Activated CD8-positive, alpha-beta memory T cell treated with anti-CD3 and anti-CD28 coated beads, Interleukin-2, amount 50 U/mL, for 24 hours (primary cell): ENCODE results near the gene NEDD4L.

Experiments
- DNase-seq: peaks from one replicate; pipeline ENCODE4 v3.0.0-alpha.2; 2020; ENCODE audit errors: extremely low read depth

The NEDD4L gene

DNA sequence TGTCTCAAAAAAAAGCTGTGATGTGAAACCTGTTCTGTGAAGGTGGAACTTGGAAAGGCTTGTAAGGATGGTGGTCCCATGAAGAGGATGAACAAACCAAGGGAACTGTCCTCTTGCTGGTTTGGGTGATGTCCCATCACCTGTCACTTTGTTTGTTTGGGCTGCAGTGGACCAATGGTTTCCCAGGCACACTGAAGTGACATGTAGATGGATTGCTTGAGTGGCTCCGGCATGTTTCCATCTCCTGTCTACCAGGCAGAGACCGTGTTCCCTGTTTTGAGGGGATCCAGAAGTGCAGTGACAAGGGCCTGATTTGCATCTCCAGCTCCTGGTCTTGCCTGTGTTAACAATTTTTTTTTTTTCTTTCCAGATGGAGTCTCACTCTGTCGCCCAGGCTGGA is 8.9 kb downstream of the NEDD4L start:
- no peak for DNase-seq

- no peak for DNase-seq
Observed at GRCh38 chr18:58054041-58054781, 10.2 kb downstream of the NEDD4L start.

DNA sequence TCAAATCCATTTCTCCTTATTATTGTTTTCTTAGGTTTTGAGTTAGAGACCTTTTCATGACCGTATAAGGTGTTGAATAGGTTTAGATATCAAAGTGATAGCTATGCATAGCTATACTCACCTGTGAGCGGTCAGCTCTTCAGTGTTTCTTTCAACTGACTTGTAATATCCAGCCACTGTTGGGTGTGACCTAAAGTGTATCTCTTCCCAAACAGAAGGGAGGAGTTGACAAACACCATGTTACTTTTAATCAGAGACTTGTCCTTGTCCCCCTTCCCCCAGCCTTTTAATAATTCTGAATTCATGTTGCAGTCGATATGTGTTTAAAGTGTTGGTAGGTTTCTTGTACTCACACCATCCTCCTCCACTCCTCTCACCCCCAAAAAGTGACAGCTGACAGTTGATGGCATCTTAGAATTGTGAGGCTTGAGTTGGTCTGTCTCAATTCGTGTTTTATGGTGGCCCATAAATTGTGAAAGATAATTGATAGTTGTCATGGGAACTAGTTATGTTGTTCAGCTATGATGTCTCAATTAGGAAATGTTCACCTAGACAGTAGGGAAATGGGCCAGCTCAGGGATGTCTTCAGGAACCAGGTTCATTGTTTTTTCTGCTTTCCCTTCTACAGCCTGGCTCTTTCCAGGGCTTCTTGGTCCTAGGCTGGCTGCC is 12.0 kb downstream of the NEDD4L start:
- no peak for DNase-seq

GRCh38 chr18:58056852-58057251 is 12.8 kb downstream of the NEDD4L start:
- DNase-seq: no peak

- no peak for DNase-seq
Observed at GRCh38 chr18:58057291-58057965, 13.4 kb downstream of the NEDD4L start.

DNA sequence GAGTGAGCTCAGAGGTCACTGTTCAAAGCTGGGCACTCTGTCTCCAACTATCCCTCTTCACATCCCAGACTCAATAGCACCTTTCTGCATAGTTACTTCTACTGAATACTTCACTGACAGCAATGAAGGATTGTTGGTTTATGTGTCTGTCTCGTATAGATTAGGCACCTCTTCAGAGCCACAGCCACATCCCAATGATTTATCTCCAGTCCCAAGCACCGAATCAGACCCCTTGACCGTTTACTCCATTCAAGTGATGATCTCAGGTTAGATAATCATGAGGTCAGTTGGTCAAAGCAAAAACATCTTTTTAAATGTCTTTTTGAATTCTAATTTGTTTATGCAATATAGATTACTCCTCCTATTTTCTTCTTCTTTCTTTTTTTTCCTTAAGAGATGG is 14.7 kb downstream of the NEDD4L start:
- no peak for DNase-seq

GRCh38 chr18:58060254-58060653 is 16.2 kb downstream of the NEDD4L start:
- DNase-seq: no peak

DNA sequence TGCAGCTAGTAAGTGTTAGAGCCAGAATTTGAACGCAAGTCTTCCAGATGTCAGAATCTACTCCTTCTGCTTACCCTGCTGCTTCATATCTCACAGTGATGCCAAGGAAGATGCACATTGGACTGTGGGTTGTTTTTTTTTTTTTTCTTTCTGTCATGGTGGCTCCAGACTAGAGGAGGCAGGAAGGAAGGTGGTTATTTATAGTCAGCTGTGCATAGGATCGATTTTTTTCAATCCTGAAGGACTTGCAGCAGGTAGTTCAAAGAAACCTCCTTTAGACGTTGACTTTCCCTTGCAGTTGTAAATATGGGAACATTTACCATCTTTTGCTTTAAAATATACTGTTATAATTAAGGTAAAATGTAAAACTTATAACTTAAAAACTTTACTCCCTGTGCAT is 17.3 kb downstream of the NEDD4L start:
- DNase-seq: no peak

- no peak for DNase-seq
Observed at GRCh38 chr18:58064406-58064998, 20.5 kb downstream of the NEDD4L start.

DNA sequence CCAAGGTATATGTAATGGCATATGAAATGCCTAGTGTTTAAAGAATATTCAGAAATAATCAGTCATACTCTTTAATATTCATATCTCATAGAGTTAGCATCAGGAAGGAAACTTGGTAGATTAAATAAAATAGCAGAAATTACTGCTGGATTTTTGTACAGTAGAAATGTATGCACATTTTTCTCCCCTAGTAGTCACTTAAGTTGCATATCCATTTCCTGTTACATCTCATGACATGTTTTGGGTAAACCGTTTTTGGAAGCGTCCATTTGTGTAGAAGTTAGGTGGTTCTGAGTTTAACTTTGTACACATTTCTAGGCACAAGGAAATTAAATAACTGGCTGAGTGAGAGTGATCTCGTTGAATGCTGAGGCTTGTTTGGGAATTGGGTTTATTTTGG is 21.9 kb downstream of the NEDD4L start:
- no peak for DNase-seq

DNA sequence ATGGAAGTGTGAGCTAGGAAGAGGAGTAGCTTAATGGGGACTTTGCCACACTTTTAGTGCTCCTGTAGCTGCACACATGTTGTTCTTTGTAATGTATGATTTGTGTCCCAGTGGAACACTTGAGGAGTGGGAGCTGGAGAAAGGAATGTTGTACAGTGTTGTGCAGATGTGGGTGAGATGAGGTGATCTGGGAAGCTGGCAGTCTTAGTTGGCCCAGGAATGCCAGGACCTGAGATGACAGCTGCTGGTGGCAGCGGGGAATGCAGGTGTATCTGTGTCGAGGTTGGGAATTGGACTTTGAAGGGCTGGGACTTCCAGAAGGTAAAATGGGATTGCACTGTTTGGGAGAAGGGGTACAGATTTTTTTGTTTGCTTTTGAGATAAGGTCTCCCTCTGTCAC is 23.6 kb downstream of the NEDD4L start:
- no peak for DNase-seq

GRCh38 chr18:58069099-58069498 is 25.1 kb downstream of the NEDD4L start:
- DNase-seq: no peak

DNA sequence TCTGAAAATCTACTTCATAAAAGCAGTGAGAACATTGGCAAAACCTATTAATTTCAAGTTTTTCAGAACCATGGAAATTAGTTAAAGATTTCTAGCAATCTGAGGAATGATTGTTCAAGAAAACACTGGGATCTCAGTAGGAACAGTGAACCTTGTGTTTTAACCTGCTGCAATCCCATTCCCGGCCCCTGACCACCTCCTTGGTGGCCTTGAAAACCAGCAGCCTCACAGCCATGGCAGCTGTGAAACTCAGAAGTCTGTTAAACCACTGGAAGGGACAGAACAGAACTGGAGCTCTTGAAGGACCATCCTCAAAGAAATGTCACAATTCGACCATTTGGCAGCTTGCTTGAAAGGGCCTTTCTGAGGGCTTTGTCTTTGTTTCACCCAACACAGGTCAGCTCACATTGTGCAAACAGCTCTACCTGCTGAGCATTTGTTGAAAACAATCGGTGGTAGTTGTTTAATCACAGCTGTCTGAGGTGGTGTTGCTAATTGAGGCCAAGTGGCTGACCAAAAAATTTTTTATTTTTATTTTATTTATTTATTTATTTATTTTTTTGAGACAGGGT is 25.8 kb downstream of the NEDD4L start:
- DNase-seq: no peak

- DNase-seq: no peak
Observed at GRCh38 chr18:58076052-58076451, 32.0 kb downstream of the NEDD4L start.

GRCh38 chr18:58077329-58077728 is 33.3 kb downstream of the NEDD4L start:
- no peak for DNase-seq

DNA sequence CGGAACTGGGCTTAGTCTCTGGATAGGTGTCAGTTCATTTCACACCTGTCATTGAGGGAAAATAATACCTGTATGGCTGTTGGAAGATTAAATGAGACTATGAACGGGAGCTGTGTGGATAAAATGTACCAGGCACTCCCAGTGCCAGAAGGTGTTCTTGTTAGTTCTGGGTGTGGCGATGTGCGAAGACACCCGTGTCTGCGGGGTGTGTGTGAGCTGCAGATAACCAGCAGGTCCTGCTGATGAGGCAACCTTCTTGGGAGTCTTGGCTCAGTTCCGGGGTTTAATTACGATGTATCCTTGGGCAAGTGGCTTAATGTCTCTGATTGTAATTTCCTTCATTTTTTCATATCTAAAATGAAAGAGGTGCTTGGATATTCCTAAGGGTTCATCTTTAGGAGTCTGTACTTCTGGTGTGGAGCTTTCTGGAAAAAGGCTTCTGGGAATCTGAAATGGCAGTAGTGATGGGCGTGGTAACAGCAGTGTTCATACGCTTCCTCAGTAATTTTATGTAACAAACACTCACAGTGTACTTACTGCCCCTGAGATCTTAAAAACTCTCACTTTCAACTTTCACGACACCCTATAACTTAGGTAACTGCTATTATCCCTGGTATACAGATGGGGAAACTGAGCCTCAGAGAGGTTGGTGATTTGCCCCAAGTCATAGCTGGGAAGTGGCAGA is 35.0 kb downstream of the NEDD4L start:
- DNase-seq: no peak

GRCh38 chr18:58080451-58080850 is 36.4 kb downstream of the NEDD4L start:
- no peak for DNase-seq

DNA sequence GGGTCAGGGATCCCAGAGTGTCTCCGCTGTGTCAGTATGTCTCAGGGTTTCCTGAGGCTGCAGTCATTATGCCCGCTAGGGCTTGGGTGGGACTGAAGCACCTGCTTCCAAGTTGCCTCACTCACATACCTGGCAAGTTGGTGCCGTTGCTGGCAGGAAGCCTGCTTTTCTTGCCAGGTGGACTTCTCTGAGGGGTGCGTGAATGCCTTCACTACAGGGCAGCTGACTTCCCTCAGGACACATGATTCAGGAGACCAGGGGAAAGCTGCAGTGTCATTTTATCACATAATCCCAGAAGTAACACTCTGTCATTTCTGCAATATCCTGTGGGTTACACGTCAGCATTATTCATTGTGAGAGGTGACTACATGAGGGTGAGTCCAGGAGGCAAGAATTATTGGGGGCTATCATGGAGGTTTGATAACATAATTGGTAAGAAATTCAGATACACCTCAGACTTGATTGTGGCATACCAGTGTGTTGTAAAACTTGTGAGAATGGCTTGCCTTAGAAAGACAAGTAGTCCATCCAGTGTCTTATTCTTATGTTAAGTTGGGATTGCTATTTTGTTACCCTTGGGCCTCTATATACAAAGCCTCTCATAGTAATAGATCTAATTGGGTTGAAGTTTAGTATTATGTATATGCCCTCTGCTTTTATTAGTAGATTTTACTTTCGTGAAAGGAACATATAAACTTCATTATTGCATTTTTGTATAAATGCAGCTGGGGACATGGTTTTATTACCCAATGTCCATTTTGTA is 44.1 kb downstream of the NEDD4L start:
- DNase-seq: no peak

DNA sequence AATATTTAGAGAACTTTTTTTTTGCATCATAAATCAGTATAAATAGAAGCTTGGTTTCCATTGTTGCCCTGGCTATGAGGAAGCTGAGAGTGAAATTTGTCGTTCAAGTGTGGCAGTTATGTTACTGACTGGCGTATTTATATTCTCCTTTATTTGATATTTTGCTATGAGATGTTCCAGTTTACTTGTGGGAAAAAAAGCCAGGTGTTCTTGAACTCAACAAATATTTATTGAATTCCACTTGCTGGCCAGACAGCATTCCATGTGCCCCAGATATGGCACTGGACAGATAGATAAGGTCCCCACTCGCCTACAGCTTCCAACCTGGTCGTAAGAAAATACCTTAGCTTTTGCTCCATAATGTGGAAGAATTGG is 44.7 kb downstream of the NEDD4L start:
- DNase-seq: no peak

DNA sequence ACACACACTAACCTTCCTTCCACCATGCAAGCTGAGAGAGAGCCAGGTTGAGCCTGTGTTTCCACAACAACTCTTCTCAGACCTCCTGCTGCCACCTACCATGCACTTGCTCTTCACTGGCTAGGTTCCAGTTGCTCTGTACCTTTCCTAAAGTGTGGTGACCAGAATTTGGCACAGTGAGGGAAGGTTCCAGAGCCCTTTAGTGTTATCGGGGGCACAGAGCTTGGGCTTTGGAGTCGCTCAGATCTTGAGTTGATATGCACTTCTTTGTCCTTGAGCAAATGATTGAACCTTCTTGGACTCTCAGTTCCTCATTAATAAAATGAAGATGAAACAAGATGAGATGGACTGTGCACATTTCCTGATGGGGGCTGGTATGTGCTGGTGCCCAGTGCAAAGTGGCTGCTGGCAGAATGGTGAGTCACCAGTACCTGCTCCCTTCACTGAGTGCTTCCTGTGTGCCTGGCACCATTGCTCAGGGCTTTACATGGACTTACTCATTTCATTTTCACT is 47.1 kb downstream of the NEDD4L start:
- DNase-seq: no peak

- DNase-seq: no peak
Observed at GRCh38 chr18:58093311-58093803, 49.3 kb downstream of the NEDD4L start.
